Measurements from ENCODE around the gene KIAA2012. TPM values are rescaled to one million over a fixed set of nuclear protein-coding genes. Genes with fewer than 3 reads are reported as not detected.

Gene KIAA2012
- total and polyA plus RNA-seq, 2 of the 8 experiments (the other 6 are each of a cell fraction or from before 2014, with no cell fraction given) = not detected

- Histone ChIP-seq H3K79me2 (ENCODE audit: control insufficient read depth in 1 of 2, insufficient read depth in 2 of 2, low read length in 2 of 2) (no peaks in the 10 kb centered on the region), H3K9me3 (ENCODE audit: insufficient read depth in 2 of 2, low read depth in 1 of 2, low read length in 1 of 2) (no peaks in the 10 kb centered on the region), H2BK20ac (ENCODE audit: low read length) (no peak overlapping the region), H3K23me2 (ENCODE audit: low read depth, low read length) (no peaks in the 10 kb centered on the region), H4K20me1 (replicated peaks in 1 of 2; ENCODE audit: control insufficient read depth in 1 of 2, insufficient read depth in 2 of 2, low read length in 2 of 2) (no peaks in the 10 kb centered on the region), H2AK5ac (ENCODE audit: low read depth, low read length) (no peak overlapping the region), H3K56ac (replicated peaks; ENCODE audit: insufficient read length, low read depth, low read length) (no peak overlapping the region), H3K79me1 (ENCODE audit: low read depth, low read length) (no peaks in the 10 kb centered on the region), H2BK15ac (ENCODE audit: low read length) (no peak overlapping the region), H3K4me1 (replicated peaks in 1 of 4; ENCODE audit: control insufficient read depth in 3 of 4, insufficient read depth in 4 of 4, low read length in 3 of 4) (peaks cover 0 to 5% (median 0%) of the 10 kb centered on the region in 4 experiments; a peak in 1 of 7 replicates), H2BK5ac (ENCODE audit: low read depth, low read length) (no peak overlapping the region), H3K9ac (replicated peaks in 1 of 4; ENCODE audit: extremely low read depth in 1 of 4, low read depth in 3 of 4, low read length in 3 of 4) (no peak overlapping the region), H2BK12ac (ENCODE audit: low read depth, low read length) (no peak overlapping the region), H4K5ac (ENCODE audit: insufficient read length, low read depth, low read length) (no peak overlapping the region), H4K91ac (replicated peaks; ENCODE audit: insufficient read length, low read length) (no peak overlapping the region), H3K18ac (ENCODE audit: extremely low read depth, low read length) (no peak overlapping the region), H3K4ac (replicated peaks; ENCODE audit: insufficient read length, low read depth, low read length) (no peak overlapping the region), H3K27ac (ENCODE audit: low read depth, low read length) (no peak overlapping the region), H4K8ac (ENCODE audit: extremely low read depth, insufficient read depth, low read length) (no peak overlapping the region), H3K23ac (ENCODE audit: insufficient read length) (no peak overlapping the region), H3K4me2 (ENCODE audit: insufficient read depth in 1 of 2, low read depth in 2 of 2, low read length in 2 of 2) (no peak overlapping the region), H2BK120ac (replicated peaks; ENCODE audit: low read depth, low read length) (no peak overlapping the region), H3K14ac (ENCODE audit: insufficient read length) (no peak overlapping the region), H3K36me3 (ENCODE audit: control insufficient read depth in 2 of 4, insufficient read depth in 4 of 4, low read length in 3 of 4) (no peaks in the 10 kb centered on the region), H3K27me3 (replicated peaks in 1 of 4; ENCODE audit: control insufficient read depth in 3 of 4, extremely low read depth in 1 of 4, insufficient read depth in 3 of 4, low read length in 3 of 4) (no peaks in the 10 kb centered on the region), H2AFZ (ENCODE audit: low read length) (no peak overlapping the region), H3K4me3 (ENCODE audit: extremely low read depth in 1 of 4, insufficient read depth in 2 of 4, low read depth in 3 of 4, low read length in 4 of 4) (no peak overlapping the region)
- POLR2A ChIA-PET (ENCODE audit: partially characterized antibody) = no interaction called here
- FAIRE-seq = no peak
- WGBS, 2 experiments (ENCODE audit: extremely low coverage in 1 of 2, insufficient coverage in 1 of 2, insufficient read length in 1 of 2, insufficient replicate concordance in 2 of 2, low coverage in 1 of 2, low lambda C conversion rate in 2 of 2, missing lambda C conversion rate in 1 of 2) = 88% methylated on average over 3 of the region's 3 CpGs; no CpG with 5 or more reads in 1 of the 2 experiments
- no peak for DNase-seq (ENCODE audit: low read depth in 1 of 2, low spot score in 2 of 2)
- TF ChIP-seq ATF3 (IDR thresholded peaks at IDR 0.05; ENCODE audit: insufficient read depth, low read depth, low read length) (no peak), KDM1A (IDR thresholded peaks at IDR 0.05; ENCODE audit: borderline replicate concordance, low read length) (no peak), TAF7 (optimal IDR thresholded peaks at IDR 0.05; ENCODE audit: borderline replicate concordance, low read depth, low read length) (no peak)
- TF ChIP-seq, protein P1, sequence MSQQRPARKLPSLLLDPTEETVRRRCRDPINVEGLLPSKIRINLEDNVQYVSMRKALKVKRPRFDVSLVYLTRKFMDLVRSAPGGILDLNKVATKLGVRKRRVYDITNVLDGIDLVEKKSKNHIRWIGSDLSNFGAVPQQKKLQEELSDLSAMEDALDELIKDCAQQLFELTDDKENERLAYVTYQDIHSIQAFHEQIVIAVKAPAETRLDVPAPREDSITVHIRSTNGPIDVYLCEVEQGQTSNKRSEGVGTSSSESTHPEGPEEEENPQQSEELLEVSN (IDR thresholded peaks at IDR 0.05) = no peak
- CTCF ChIA-PET (ENCODE audit: partially characterized antibody) = interaction anchor here (0.9 to 1.8 kb wide), 5 partner anchors 8 to 61 kb away, joined by 3 to 5 read pairs (median 3); no protein-coding TSS in a partner anchor
These were observed 47.8 kb downstream of the KIAA2012 start for GRCh38 chr2:202120828-202121227.

Measured in H1 (cell line).